K562 (cell line): Measurements from ENCODE around the gene DUSP5.

ENCODE experiments used
- ATF2 ChIP-seq: sonication (generic); formaldehyde crosslinking; IDR thresholded peaks from 2 replicates; pipeline ENCODE4 v1.8.1; 2022; ENCODE audit warnings: missing genetic modification reagents
- CBFB ChIP-seq: sonication (generic); formaldehyde crosslinking; IDR thresholded peaks from 2 replicates; pipeline ENCODE4 v1.4.0; 2020; ENCODE audit warnings: mild to moderate bottlenecking, missing genetic modification reagents
- EGR1 ChIP-seq: fragments of 450-650 bp; conservative IDR thresholded peaks from 2 replicates; pipeline ENCODE4 v1.6.1; 2017; ENCODE audit warnings: mild to moderate bottlenecking
- EZH2 ChIP-seq: IDR thresholded peaks from 2 replicates; pipeline ENCODE4 v1.6.1; 2012; ENCODE audit warnings: low read depth, mild to moderate bottlenecking, inconsistent platforms, low read length, borderline replicate concordance
- MAFK ChIP-seq: IDR thresholded peaks from 2 replicates; pipeline ENCODE4 v1.6.1; 2011; ENCODE audit warnings: low read length, improper control_type of control experiment
- USF2 ChIP-seq: sonication (generic); formaldehyde crosslinking; IDR thresholded peaks from 2 replicates; pipeline ENCODE4 v1.5.0; 2020; ENCODE audit warnings: missing genetic modification reagents
- ZBTB1 ChIP-seq: sonication (generic); formaldehyde crosslinking; IDR thresholded peaks from 2 replicates; pipeline ENCODE4 v1.8.1; 2023; ENCODE audit warnings: missing genetic modification reagents, low read depth, mild to moderate bottlenecking, borderline replicate concordance
- TF ChIP-seq, protein P1 (sequence below): sonication (generic); formaldehyde crosslinking; IDR thresholded peaks from 2 replicates; pipeline ENCODE4 v1.9.0; 2022; ENCODE audit warnings: mild to moderate bottlenecking, missing genetic modification reagents
- TF ChIP-seq, protein P2 (sequence below), 3 experiments: IDR thresholded peaks in 2 of 3; conservative IDR thresholded peaks in 1 of 3; 2 replicates each; pipeline ENCODE4 v1.5.1; 2011 to 2012; ENCODE audit warnings: low read length in 3 of 3, mild to moderate bottlenecking in 3 of 3, control low read depth in 2 of 3, improper control_type of control experiment in 1 of 3, inconsistent platforms in 1 of 3, low read depth in 1 of 3, mixed read lengths in 1 of 3, moderate library complexity in 1 of 3; ENCODE audit not compliant: insufficient read depth in 2 of 3

GRCh38 chr10:110533149-110533548, 35.4 kb downstream of the DUSP5 start:
- TF ChIP-seq EGR1 (no peak), CBFB (CRISPR knock-in tag) (no peak), EZH2 (no peak), USF2 (no peak), ATF2 (no peak), ZBTB1 (CRISPR knock-in tag) (no peak), MAFK (no peak)
- TF ChIP-seq, protein P1, sequence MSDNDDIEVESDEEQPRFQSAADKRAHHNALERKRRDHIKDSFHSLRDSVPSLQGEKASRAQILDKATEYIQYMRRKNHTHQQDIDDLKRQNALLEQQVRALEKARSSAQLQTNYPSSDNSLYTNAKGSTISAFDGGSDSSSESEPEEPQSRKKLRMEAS, result no peak
- TF ChIP-seq, protein P2, sequence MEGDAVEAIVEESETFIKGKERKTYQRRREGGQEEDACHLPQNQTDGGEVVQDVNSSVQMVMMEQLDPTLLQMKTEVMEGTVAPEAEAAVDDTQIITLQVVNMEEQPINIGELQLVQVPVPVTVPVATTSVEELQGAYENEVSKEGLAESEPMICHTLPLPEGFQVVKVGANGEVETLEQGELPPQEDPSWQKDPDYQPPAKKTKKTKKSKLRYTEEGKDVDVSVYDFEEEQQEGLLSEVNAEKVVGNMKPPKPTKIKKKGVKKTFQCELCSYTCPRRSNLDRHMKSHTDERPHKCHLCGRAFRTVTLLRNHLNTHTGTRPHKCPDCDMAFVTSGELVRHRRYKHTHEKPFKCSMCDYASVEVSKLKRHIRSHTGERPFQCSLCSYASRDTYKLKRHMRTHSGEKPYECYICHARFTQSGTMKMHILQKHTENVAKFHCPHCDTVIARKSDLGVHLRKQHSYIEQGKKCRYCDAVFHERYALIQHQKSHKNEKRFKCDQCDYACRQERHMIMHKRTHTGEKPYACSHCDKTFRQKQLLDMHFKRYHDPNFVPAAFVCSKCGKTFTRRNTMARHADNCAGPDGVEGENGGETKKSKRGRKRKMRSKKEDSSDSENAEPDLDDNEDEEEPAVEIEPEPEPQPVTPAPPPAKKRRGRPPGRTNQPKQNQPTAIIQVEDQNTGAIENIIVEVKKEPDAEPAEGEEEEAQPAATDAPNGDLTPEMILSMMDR (IDR thresholded peaks at IDR 0.05 in 2 of 3, conservative IDR thresholded peaks at IDR 0.05 in 1 of 3; ENCODE audit: insufficient read depth in 2 of 3, low read depth in 1 of 3, low read length in 3 of 3), result no peak
